Measurements from ENCODE around the gene PRR11. TPM values are rescaled to one million over a fixed set of nuclear protein-coding genes. Genes with fewer than 3 reads are reported as not detected.

The PRR11 gene
- total RNA-seq, 4 donors from 2014 or later, result 0.89 to 2.2 (median 1.3) TPM

GRCh38 chr17:59108400-59109102, 47.0 kb upstream of the PRR11 start:
- Histone ChIP-seq H3K36me3 (no peaks in the 10 kb centered on the region), H3K4me1 (peaks cover 10 to 16% of the 10 kb centered on the region in 2 donors), H3K27ac (no peak overlapping the region), H3K27me3 (no peaks in the 10 kb centered on the region), H3K4me3 (replicated peaks in 1 of 3) (no peak overlapping the region), H3K9me3 (no peaks in the 10 kb centered on the region)
- WGBS, 2 donors, result 80 to 90% methylated on average over 7 of the region's 7 CpGs
- TF ChIP-seq, protein P1, sequence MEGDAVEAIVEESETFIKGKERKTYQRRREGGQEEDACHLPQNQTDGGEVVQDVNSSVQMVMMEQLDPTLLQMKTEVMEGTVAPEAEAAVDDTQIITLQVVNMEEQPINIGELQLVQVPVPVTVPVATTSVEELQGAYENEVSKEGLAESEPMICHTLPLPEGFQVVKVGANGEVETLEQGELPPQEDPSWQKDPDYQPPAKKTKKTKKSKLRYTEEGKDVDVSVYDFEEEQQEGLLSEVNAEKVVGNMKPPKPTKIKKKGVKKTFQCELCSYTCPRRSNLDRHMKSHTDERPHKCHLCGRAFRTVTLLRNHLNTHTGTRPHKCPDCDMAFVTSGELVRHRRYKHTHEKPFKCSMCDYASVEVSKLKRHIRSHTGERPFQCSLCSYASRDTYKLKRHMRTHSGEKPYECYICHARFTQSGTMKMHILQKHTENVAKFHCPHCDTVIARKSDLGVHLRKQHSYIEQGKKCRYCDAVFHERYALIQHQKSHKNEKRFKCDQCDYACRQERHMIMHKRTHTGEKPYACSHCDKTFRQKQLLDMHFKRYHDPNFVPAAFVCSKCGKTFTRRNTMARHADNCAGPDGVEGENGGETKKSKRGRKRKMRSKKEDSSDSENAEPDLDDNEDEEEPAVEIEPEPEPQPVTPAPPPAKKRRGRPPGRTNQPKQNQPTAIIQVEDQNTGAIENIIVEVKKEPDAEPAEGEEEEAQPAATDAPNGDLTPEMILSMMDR (IDR thresholded peaks at IDR 0.05), result no peak
- no peak for TF ChIP-seq POLR2A (IDR thresholded peaks at IDR 0.05)
- intact Hi-C loops (cut with DNase I), result loop anchor here (10.0 kb wide), 1 partner anchor 46 kb away; the partner anchor contains the start of genes PRR11 and SKA2
- DNase-seq, result no peak

- TF ChIP-seq, protein P1 (IDR thresholded peaks at IDR 0.05), result no peak
- TF ChIP-seq POLR2A (IDR thresholded peaks at IDR 0.05), result no peak
- Histone ChIP-seq H3K9me3 (no peaks in the 10 kb centered on the region), H3K36me3 (no peaks in the 10 kb centered on the region), H3K4me1 (peaks cover 3 to 6% of the 10 kb centered on the region in 2 donors), H3K27me3 (no peaks in the 10 kb centered on the region), H3K4me3 (replicated peaks in 1 of 3) (no peak overlapping the region), H3K27ac (no peak overlapping the region)
- intact Hi-C loops (cut with DNase I), result no loop called here
- DNase-seq, result no peak
Measured at GRCh38 chr17:59110973-59111372, 44.6 kb upstream of the PRR11 start.

- 91 to 92% methylated on average over 3 of the region's 3 CpGs for WGBS, 2 donors
- Histone ChIP-seq H3K27ac (no peak overlapping the region), H3K9me3 (no peaks in the 10 kb centered on the region), H3K4me1 (peaks cover 3 to 6% of the 10 kb centered on the region in 2 donors), H3K4me3 (replicated peaks in 1 of 3) (no peak overlapping the region), H3K36me3 (no peaks in the 10 kb centered on the region), H3K27me3 (no peaks in the 10 kb centered on the region)
- intact Hi-C loops (cut with DNase I), result no loop called here
- TF ChIP-seq, protein P1 (IDR thresholded peaks at IDR 0.05), result no peak
- TF ChIP-seq POLR2A (IDR thresholded peaks at IDR 0.05), result no peak
- DNase-seq, result no peak
Measured at GRCh38 chr17:59111539-59111938, 44.0 kb upstream of the PRR11 start.

GRCh38 chr17:59115474-59115873, 40.1 kb upstream of the PRR11 start:
- 93% methylated on average over 9 of the region's 9 CpGs for whole genome bisulfite sequencing, 2 donors
- Histone ChIP-seq H3K27me3 (no peaks in the 10 kb centered on the region), H3K27ac (no peak overlapping the region), H3K36me3 (peaks cover 0 to 4% of the 10 kb centered on the region in 2 donors), H3K4me3 (replicated peaks in 1 of 3) (no peak overlapping the region), H3K9me3 (no peaks in the 10 kb centered on the region), H3K4me1 (no peaks in the 10 kb centered on the region)
- DNase-seq, result no peak
- no peak for TF ChIP-seq POLR2A (IDR thresholded peaks at IDR 0.05)
- TF ChIP-seq, protein P1 (IDR thresholded peaks at IDR 0.05), result no peak
- intact Hi-C loops (cut with DNase I), result no loop called here

GRCh38 chr17:59121901-59122480, 33.6 kb upstream of the PRR11 start:
- TF ChIP-seq, protein P1 (IDR thresholded peaks at IDR 0.05), result no peak
- TF ChIP-seq POLR2A (IDR thresholded peaks at IDR 0.05), result no peak
- WGBS, 2 donors, result 96 to 98% methylated on average over 6 to 9 of the region's 9 CpGs
- Histone ChIP-seq H3K4me1 (no peaks in the 10 kb centered on the region), H3K36me3 (peaks cover 0 to 6% of the 10 kb centered on the region in 2 donors), H3K9me3 (no peaks in the 10 kb centered on the region), H3K4me3 (replicated peaks in 1 of 3) (no peak overlapping the region), H3K27ac (no peak overlapping the region), H3K27me3 (no peaks in the 10 kb centered on the region)
- intact Hi-C loops (cut with DNase I), result no loop called here
- no peak for DNase-seq

All from thyroid gland (tissue), 4 donors.